ENCODE data around the gene GDF10. TPM values are rescaled to one million over a fixed set of nuclear protein-coding genes. Genes with fewer than 3 reads are reported as not detected.

GDF10 gene
- total RNA-seq (under 1 TPM in 4 of 7 donors, not detected in 3; 0.19 to 0.30 (median 0.21) TPM), polyA plus RNA-seq (under 1 TPM; 0.02 to 0.35 (median 0.12) TPM)
- long read RNA-seq, donor 1, result 0 reads
- long read RNA-seq, donor 2, result 0 reads

- Histone ChIP-seq H3K36me3 (no peaks in the 10 kb centered on the region), H3K4me3 (peak within 1 kb of the TSS in 7 of 8 donors; percentile 19 to 66 (median 39)), H3K27ac (no peak within 1 kb of the TSS), H3K27me3 (replicated peaks in 1 of 7) (peaks cover 0 to 83% (median 28%) of the 10 kb centered on the region in 7 donors), H3K9me3 (no peaks in the 10 kb centered on the region), H3K4me1 (peaks cover 0 to 19% (median 15%) of the 10 kb centered on the region in 6 donors)
- DNase-seq, result no peak
- 7 to 26% (median 10%) methylated on average over 19 to 64 of the region's 64 CpGs for WGBS, 5 donors
- no peak for TF ChIP-seq CTCF (IDR thresholded peaks at IDR 0.05 in 8 of 11, conservative IDR thresholded peaks at IDR 0.05 in 3 of 11)
- no peak for TF ChIP-seq POLR2AphosphoS5 (IDR thresholded peaks at IDR 0.05)
- no peak for TF ChIP-seq POLR2A (IDR thresholded peaks at IDR 0.05)
- intact Hi-C loops (cut with DNase I; ENCODE audit: low total_unique reads), result no loop called here
Measured at GRCh38 chr10:47299611-47300428, at the start of gene GDF10. TSS of gene GDF10 (plus strand) at chr10:47300197. CDS start at chr10:47300652, 455 bp downstream.

GRCh38 chr10:47252093-47252780, 47.8 kb upstream of the GDF10 start:
- Histone ChIP-seq H3K27ac (no peak overlapping the region), H3K27me3 (replicated peaks in 1 of 7) (peaks cover 0 to 7% (median 0%) of the 10 kb centered on the region in 7 donors), H3K36me3 (no peaks in the 10 kb centered on the region), H3K4me3 (no peak overlapping the region), H3K9me3 (no peaks in the 10 kb centered on the region), H3K4me1 (peaks cover 0 to 25% (median 6%) of the 10 kb centered on the region in 6 donors)
- whole genome bisulfite sequencing, 5 donors, result 77 to 86% (median 82%) methylated on average over 6 to 7 of the region's 7 CpGs
- intact Hi-C loops (cut with DNase I; ENCODE audit: low total_unique reads), result no loop called here
- no peak for TF ChIP-seq POLR2AphosphoS5 (IDR thresholded peaks at IDR 0.05)
- no peak for TF ChIP-seq CTCF (IDR thresholded peaks at IDR 0.05 in 8 of 11, conservative IDR thresholded peaks at IDR 0.05 in 3 of 11)
- no peak for TF ChIP-seq POLR2A (IDR thresholded peaks at IDR 0.05)
- DNase-seq, result no peak

- intact Hi-C loops (cut with DNase I; ENCODE audit: low total_unique reads), result no loop called here
- Histone ChIP-seq H3K27me3 (replicated peaks in 1 of 7) (peaks cover 0 to 7% (median 0%) of the 10 kb centered on the region in 7 donors), H3K4me3 (no peak overlapping the region), H3K27ac (no peak overlapping the region), H3K9me3 (no peaks in the 10 kb centered on the region), H3K36me3 (no peaks in the 10 kb centered on the region), H3K4me1 (peaks cover 4 to 34% (median 14%) of the 10 kb centered on the region in 6 donors)
- WGBS, 5 donors, result 89 to 92% (median 91%) methylated on average over 5 to 10 of the region's 10 CpGs
- DNase-seq, result no peak
- no peak for TF ChIP-seq POLR2AphosphoS5 (IDR thresholded peaks at IDR 0.05)
Measured at GRCh38 chr10:47253030-47253637, 46.9 kb upstream of the GDF10 start.

- H3K27ac ChIP-seq, result no peak overlapping the region
Measured at GRCh38 chr10:47253651-47254375, 46.2 kb upstream of the GDF10 start.

More at GRCh38 chr10:47253651-47254375, 46.2 kb upstream of the GDF10 start:
- H3K36me3 ChIP-seq, result no peaks in the 10 kb centered on the region
- no peaks in the 10 kb centered on the region for H3K9me3 ChIP-seq
- peaks cover 0 to 7% (median 0%) of the 10 kb centered on the region in 7 donors for H3K27me3 ChIP-seq (replicated peaks in 1 of 7)
- TF ChIP-seq POLR2AphosphoS5 (IDR thresholded peaks at IDR 0.05) (no peak), POLR2A (IDR thresholded peaks at IDR 0.05) (no peak), CTCF (IDR thresholded peaks at IDR 0.05 in 8 of 11, conservative IDR thresholded peaks at IDR 0.05 in 3 of 11) (no peak)
- intact Hi-C loops (cut with DNase I; ENCODE audit: low total_unique reads), result no loop called here
- H3K4me1 ChIP-seq, result peaks cover 9 to 41% (median 21%) of the 10 kb centered on the region in 6 donors
- H3K4me3 ChIP-seq, result no peak overlapping the region
- WGBS, 5 donors, result 83 to 92% (median 85%) methylated on average over 17 to 19 of the region's 19 CpGs
- no peak for DNase-seq
